ENCODE results near the gene PIK3AP1.

The PIK3AP1 gene

GRCh38 chr10:96609510-96609909 is 110.8 kb downstream of the PIK3AP1 start:
- DNase-seq: no peak

GRCh38 chr10:96608805-96609204 is 111.5 kb downstream of the PIK3AP1 start:
- no peak for DNase-seq

GRCh38 chr10:96608262-96608661 is 112.1 kb downstream of the PIK3AP1 start:
- DNase-seq: no peak

- no peak for DNase-seq
Measured at GRCh38 chr10:96606946-96607345, 113.4 kb downstream of the PIK3AP1 start.

- DNase-seq: no peak
Measured at GRCh38 chr10:96606216-96606615, 114.1 kb downstream of the PIK3AP1 start.

GRCh38 chr10:96600337-96600736 is 120.0 kb downstream of the PIK3AP1 start:
- DNase-seq: no peak

GRCh38 chr10:96598846-96599245 is 121.5 kb downstream of the PIK3AP1 start:
- DNase-seq: no peak

GRCh38 chr10:96596422-96597407 is 123.6 kb downstream of the PIK3AP1 start:
- DNase-seq: no peak

- DNase-seq: no peak
Measured at GRCh38 chr10:96595741-96596140, 124.6 kb downstream of the PIK3AP1 start.

- DNase-seq: peak in 2 of 3 donors; percentile 28 to 32
Measured at GRCh38 chr10:96591946-96592345, 128.4 kb downstream of the PIK3AP1 start.

- peak in 2 of 3 donors; percentile 51 to 52 for DNase-seq
Measured at GRCh38 chr10:96588616-96589419, 131.5 kb downstream of the PIK3AP1 start.

GRCh38 chr10:96588060-96588554 is 132.2 kb downstream of the PIK3AP1 start:
- DNase-seq: no peak

- no peak for DNase-seq
Measured at GRCh38 chr10:96587264-96588059, 132.9 kb downstream of the PIK3AP1 start.

GRCh38 chr10:96586419-96587263 is 133.7 kb downstream of the PIK3AP1 start, which contains the start of gene TM9SF3:
TSS of gene TM9SF3 (minus strand) at chr10:96587012. CDS start at chr10:96586835, 177 bp downstream.
- peak; percentile 92 to 98 (median 97) for DNase-seq

GRCh38 chr10:96585736-96586418 is 134.4 kb downstream of the PIK3AP1 start:
- peak in 2 of 3 donors; percentile 32 to 36 for DNase-seq

GRCh38 chr10:96584474-96584873 is 135.8 kb downstream of the PIK3AP1 start:
- DNase-seq: no peak

- peak in 1 of 3 donors; percentile 30 for DNase-seq
Measured at GRCh38 chr10:96584035-96584434, 136.3 kb downstream of the PIK3AP1 start.

- DNase-seq: no peak
Measured at GRCh38 chr10:96579133-96579532, 141.2 kb downstream of the PIK3AP1 start.

- no peak for DNase-seq
Measured at GRCh38 chr10:96578633-96579032, 141.7 kb downstream of the PIK3AP1 start.

GRCh38 chr10:96578022-96578421 is 142.3 kb downstream of the PIK3AP1 start:
- no peak for DNase-seq

GRCh38 chr10:96577069-96577468 is 143.2 kb downstream of the PIK3AP1 start:
- DNase-seq: no peak
